ENCODE results near the gene STAB1. TPM values are rescaled to one million over a fixed set of nuclear protein-coding genes. Genes with fewer than 3 reads are reported as not detected.

The STAB1 gene
- total RNA-seq, 1 donor from 2014 or later = 152 TPM

GRCh38 chr3:52451237-52452083, 43.7 kb upstream of the STAB1 start:
- H3K36me3 ChIP-seq = no peaks in the 10 kb centered on the region
- TF ChIP-seq, protein P1, sequence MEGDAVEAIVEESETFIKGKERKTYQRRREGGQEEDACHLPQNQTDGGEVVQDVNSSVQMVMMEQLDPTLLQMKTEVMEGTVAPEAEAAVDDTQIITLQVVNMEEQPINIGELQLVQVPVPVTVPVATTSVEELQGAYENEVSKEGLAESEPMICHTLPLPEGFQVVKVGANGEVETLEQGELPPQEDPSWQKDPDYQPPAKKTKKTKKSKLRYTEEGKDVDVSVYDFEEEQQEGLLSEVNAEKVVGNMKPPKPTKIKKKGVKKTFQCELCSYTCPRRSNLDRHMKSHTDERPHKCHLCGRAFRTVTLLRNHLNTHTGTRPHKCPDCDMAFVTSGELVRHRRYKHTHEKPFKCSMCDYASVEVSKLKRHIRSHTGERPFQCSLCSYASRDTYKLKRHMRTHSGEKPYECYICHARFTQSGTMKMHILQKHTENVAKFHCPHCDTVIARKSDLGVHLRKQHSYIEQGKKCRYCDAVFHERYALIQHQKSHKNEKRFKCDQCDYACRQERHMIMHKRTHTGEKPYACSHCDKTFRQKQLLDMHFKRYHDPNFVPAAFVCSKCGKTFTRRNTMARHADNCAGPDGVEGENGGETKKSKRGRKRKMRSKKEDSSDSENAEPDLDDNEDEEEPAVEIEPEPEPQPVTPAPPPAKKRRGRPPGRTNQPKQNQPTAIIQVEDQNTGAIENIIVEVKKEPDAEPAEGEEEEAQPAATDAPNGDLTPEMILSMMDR (IDR thresholded peaks at IDR 0.05) = no peak
- intact Hi-C loops (cut with DNase I) = no loop called here
- no peaks in the 10 kb centered on the region for H3K27me3 ChIP-seq
- H3K4me1 ChIP-seq = peaks cover 15% of the 10 kb centered on the region
- H3K4me3 ChIP-seq = no peak overlapping the region
- no peaks in the 10 kb centered on the region for H3K9me3 ChIP-seq
- ATAC-seq = no peak
- peak; percentile 56 for DNase-seq
- H3K27ac ChIP-seq = no peak overlapping the region

DNA sequence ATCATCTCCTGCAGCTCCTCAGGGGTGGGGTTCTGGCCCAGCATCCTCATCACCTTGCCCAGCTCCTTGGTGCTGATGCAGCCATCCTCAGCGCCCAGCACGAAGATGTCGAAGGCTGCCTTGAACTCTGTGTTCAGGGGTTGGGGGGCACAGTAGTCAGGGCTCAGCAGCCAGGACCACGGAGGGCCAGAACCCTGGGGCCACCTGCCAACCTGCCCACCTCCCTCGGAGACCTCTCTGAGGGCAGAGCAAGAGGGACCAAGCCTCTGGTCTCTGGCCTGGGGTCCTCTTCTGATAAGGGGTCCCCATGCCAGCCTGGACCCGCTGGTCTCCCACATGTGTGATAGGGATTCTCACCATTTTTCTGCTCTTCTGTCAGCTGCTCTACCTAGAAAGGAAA, 43.0 kb upstream of the STAB1 start:
- no peaks in the 10 kb centered on the region for H3K27me3 ChIP-seq
- H3K27ac ChIP-seq = no peak overlapping the region
- H3K36me3 ChIP-seq = no peaks in the 10 kb centered on the region
- no peaks in the 10 kb centered on the region for H3K9me3 ChIP-seq
- ATAC-seq = no peak
- TF ChIP-seq, protein P1 (IDR thresholded peaks at IDR 0.05) = no peak
- DNase-seq = peak; percentile 55
- intact Hi-C loops (cut with DNase I) = no loop called here
- H3K4me3 ChIP-seq = no peak overlapping the region
- H3K4me1 ChIP-seq = peaks cover 21% of the 10 kb centered on the region

GRCh38 chr3:52452570-52453221, 42.4 kb upstream of the STAB1 start:
- Histone ChIP-seq H3K27ac (no peak overlapping the region), H3K4me3 (peak overlapping the region; percentile 25), H3K9me3 (no peaks in the 10 kb centered on the region), H3K27me3 (no peaks in the 10 kb centered on the region), H3K36me3 (peaks cover 2% of the 10 kb centered on the region), H3K4me1 (peaks cover 24% of the 10 kb centered on the region)
- intact Hi-C loops (cut with DNase I) = no loop called here
- DNase-seq (peak; percentile 62), ATAC-seq (no peak)
- TF ChIP-seq, protein P1 (IDR thresholded peaks at IDR 0.05) = no peak

- DNase-seq (peak; percentile 81), ATAC-seq (peak; percentile 54)
- Histone ChIP-seq H3K4me1 (peaks cover 24% of the 10 kb centered on the region), H3K36me3 (peaks cover 12% of the 10 kb centered on the region), H3K27ac (peak within 1 kb of the TSS; percentile 95), H3K4me3 (peak within 1 kb of the TSS; percentile 74), H3K27me3 (no peaks in the 10 kb centered on the region), H3K9me3 (no peaks in the 10 kb centered on the region)
- intact Hi-C loops (cut with DNase I) = no loop called here
- TF ChIP-seq, protein P1 (IDR thresholded peaks at IDR 0.05) = no peak
Observed at GRCh38 chr3:52453496-52454249, 41.5 kb upstream of the STAB1 start, which contains the start of gene TNNC1. TSS of gene TNNC1 (minus strand) at chr3:52454041. CDS start at chr3:52454015, 26 bp downstream.

- Histone ChIP-seq H3K4me3 (peak overlapping the region; percentile 74), H3K9me3 (no peaks in the 10 kb centered on the region), H3K27me3 (no peaks in the 10 kb centered on the region), H3K36me3 (peaks cover 19% of the 10 kb centered on the region), H3K27ac (peak overlapping the region; percentile 95), H3K4me1 (peaks cover 24% of the 10 kb centered on the region)
- ATAC-seq (no peak), DNase-seq (peak; percentile 64)
- TF ChIP-seq, protein P1 (IDR thresholded peaks at IDR 0.05) = no peak
- intact Hi-C loops (cut with DNase I) = no loop called here
Observed at GRCh38 chr3:52454250-52454937, 40.7 kb upstream of the STAB1 start.
